Astrocyte (in vitro differentiated cells and primary cell): ENCODE measurements around the gene GRAMD1B.

Source experiments
- CTCF ChIP-seq: IDR thresholded peaks from 2 replicates; pipeline ENCODE4 v1.5.1; 2011; ENCODE audit warnings: low read depth, mild to moderate bottlenecking, inconsistent platforms, low read length, moderate library complexity; ENCODE audit not compliant: insufficient read depth
- EZH2 ChIP-seq: IDR thresholded peaks from 2 replicates; pipeline ENCODE4 v1.6.1; 2012; ENCODE audit warnings: mild to moderate bottlenecking, low read length, inconsistent platforms; ENCODE audit not compliant: insufficient read depth

DNA sequence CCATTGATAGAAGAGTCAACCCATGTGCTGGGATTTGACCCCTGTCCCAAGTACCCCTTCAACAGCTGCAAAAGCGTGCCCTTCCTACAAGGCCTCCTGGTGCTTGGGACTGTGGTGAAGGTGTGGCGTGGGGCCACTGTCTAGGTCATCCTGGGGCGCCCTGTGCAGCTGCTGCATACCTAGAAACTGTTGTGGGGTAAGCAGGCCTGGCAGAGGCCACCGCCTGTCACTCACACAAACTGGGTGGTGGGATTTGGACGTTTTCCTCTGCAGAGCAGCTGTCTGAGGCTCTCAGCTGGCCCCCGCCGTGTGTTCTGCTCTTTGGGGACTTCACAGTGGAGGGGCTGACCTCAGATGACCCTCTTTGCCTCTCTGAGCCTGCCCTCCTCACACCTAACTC, 154.7 kb downstream of the GRAMD1B start:
- no peak for TF ChIP-seq CTCF
- TF ChIP-seq EZH2 = no peak
